GM21576 (cell line): ENCODE measurements around the gene GSTM1.

Experiments
- ATAC-seq: cut with Tn5 transposase; IDR thresholded peaks from one replicate; pipeline ENCODE4 v1.9.1; 2021; ENCODE audit warnings: mild to moderate bottlenecking, moderate library complexity; ENCODE audit not compliant: unreplicated experiment

The GSTM1 gene

GRCh38 chr1:109726007-109726406 is 38.4 kb downstream of the GSTM1 start:
- no peak for ATAC-seq

- ATAC-seq, result no peak
Observed at GRCh38 chr1:109726728-109727373, 39.2 kb downstream of the GSTM1 start.

- no peak for ATAC-seq
Observed at GRCh38 chr1:109728870-109729269, 41.3 kb downstream of the GSTM1 start.

- no peak for ATAC-seq
Observed at GRCh38 chr1:109730666-109731065, 43.0 kb downstream of the GSTM1 start.

GRCh38 chr1:109732390-109732881 is 44.8 kb downstream of the GSTM1 start:
- no peak for ATAC-seq

- ATAC-seq, result no peak
Observed at GRCh38 chr1:109733236-109733870, 45.7 kb downstream of the GSTM1 start.

GRCh38 chr1:109739738-109740614 is 52.4 kb downstream of the GSTM1 start:
- ATAC-seq, result peak; percentile 71

GRCh38 chr1:109740615-109741373 is 53.2 kb downstream of the GSTM1 start, which contains the start of gene GSTM3:
GSTM3 (minus strand) TSS chr1:109741038; CDS start chr1:109740287, 751 bp downstream.
- no peak for ATAC-seq
